Ureter (tissue), 1 donor: Measurements from ENCODE around the gene DSCAML1. TPM values are rescaled to one million over a fixed set of nuclear protein-coding genes. Genes with fewer than 3 reads are reported as not detected.

ENCODE experiments used
- DNase-seq: peaks from one replicate; pipeline ENCODE4 v3.0.0-alpha.2; 2020; ENCODE audit warnings: low spot score
- total RNA-seq: library from RNA; stranded (reverse); gene quantifications from one replicate; pipeline ENCODE4 v1.2.4, GENCODE V29; 2023
- donor health status: DM: yes; HTN: yes; CAD: no.

Gene DSCAML1
- total RNA-seq, 1 donor from 2014 or later = 0.81 TPM

DNA sequence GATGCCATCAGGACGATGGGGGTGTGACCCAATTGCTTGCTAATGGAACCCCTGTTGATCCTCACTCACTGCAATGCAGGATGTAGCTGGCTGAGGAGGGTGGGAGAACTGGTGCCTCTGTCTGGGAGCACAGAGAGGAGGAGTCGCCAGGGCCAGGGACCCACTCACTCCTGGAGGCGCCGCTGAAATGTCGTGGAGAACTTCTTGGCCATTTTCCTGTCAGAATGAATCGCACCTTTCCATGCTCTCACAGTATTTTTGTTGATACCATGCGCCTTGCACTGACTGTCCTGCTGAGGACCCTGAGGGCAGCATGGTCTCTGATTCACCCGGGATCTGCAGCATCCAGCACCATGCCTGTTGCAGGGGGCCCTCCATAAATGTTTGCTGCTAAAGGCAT, 211.4 kb downstream of the DSCAML1 start:
- DNase-seq = no peak

DNA sequence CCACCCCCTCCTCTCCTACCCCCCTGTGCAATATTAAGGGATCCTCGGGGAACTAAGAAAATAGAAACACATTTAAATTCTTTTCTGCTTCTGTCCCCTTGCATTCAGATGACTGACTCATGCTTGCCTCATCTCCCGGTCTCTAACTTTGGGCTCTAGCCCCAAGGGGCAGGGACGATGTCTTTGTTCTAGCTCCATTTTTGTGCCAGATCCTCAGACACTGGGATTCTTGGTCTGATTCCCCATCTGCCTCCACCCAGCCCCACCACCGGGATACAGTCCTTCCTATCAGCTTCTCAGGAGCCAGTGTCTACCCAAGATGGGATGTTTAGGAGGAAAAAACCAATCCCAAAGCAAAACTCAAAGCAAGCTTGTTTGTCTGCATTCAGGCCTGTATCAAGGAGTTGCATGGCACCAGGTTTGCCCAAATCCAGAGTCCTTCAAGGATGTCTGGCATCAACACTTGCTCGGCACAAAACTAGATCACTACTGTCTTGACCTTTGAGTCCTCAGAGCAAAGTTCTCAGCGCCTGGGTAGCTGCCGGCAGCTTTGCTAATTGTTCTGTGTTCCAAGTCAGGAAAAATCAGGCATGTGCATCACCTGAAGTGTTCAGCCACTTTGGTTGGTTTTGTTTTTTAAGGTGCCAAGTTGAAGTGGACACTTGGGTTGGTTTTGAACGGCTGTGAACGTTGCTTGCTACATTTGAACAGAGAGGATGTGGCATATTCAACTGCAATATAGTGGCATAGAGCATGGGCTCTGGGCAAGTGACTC, 212.8 kb downstream of the DSCAML1 start:
- no peak for DNase-seq

GRCh38 chr11:117583063-117583801, 213.8 kb downstream of the DSCAML1 start:
- DNase-seq = no peak

GRCh38 chr11:117582433-117582832, 214.6 kb downstream of the DSCAML1 start:
- DNase-seq = no peak

DNA sequence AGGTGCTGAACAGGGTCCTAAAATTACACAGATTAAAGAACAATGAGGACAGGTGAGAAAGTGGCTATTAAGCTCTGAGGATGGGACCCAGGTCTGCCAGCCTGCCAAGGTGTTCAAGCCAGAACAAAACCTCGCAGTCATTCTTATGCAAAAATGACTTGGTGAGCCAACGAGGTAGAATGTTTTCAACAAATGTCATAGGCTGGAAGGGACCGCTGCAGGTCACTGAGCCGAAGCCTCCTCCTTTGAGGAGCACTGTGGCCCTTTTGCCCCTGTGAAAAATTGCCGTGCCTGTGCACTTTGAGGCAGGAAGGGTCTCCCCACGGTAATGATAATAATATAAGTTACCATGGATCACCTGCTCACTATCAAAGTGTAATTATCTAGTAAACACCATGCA, 216.2 kb downstream of the DSCAML1 start:
- no peak for DNase-seq

- no peak for DNase-seq
Observed at GRCh38 chr11:117579161-117579560, 217.9 kb downstream of the DSCAML1 start.

GRCh38 chr11:117575856-117576255, 221.2 kb downstream of the DSCAML1 start:
- no peak for DNase-seq

GRCh38 chr11:117574551-117574950, 222.5 kb downstream of the DSCAML1 start:
- DNase-seq = no peak

DNA sequence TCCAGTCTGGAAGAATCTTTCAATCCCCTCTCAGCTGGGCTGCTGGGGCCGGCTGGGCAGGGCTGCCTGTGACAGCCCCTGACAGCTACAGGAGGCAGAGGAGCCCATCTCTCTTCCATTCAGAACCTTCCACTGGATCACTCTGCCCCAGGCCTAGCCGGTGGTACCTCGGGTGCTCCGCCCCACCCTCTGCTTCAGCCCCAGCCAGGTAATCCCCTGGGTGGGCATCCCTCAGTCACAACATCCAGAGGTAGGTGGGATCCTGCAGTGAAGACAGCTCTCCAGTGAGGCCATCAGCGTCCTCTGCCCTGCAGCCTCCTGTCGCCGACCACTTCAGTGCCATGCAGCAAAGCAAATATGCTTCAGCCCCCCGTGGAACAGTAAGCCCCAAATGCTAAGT, 223.7 kb downstream of the DSCAML1 start:
- no peak for DNase-seq

DNA sequence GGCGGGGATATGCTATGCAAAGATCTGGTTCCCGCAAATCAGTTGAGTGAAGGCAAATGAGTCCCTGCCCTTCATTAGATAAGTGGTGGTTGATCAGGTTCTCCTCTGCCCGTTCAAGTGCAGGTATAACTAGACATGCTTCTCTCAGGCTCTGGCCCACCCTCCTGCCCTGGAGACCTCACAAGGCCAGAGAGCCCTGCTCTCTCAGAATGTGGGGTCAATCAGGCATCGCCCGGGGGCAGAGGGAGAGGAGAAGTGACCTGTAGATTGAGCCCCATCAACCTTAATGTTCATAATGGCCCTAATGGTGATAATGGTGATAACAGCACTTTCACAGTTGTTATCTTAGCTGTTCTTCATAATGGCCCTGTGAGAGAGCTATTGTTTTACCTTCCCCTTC, 224.3 kb downstream of the DSCAML1 start:
- DNase-seq = no peak

- DNase-seq = no peak
Observed at GRCh38 chr11:117572129-117572528, 224.9 kb downstream of the DSCAML1 start.

DNA sequence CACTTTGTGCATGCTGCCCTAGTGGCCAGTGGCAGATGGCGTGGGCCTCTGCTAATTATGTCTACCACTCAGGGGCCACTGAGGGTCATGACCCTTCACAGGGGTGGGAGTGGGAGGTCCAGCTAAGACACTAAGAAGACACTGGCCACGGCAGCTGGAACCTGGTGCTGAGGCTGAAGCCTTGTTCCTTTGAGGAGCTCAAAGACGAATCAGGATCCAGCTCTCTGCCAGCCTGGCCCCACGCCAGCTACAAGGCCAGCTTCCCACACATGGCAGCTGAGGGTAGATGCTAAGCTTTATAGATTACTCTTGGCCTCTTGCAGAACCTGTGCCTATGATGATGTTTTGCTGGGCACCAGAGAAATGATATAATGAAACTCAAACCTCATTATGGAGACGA, 226.3 kb downstream of the DSCAML1 start:
- DNase-seq = no peak

DNA sequence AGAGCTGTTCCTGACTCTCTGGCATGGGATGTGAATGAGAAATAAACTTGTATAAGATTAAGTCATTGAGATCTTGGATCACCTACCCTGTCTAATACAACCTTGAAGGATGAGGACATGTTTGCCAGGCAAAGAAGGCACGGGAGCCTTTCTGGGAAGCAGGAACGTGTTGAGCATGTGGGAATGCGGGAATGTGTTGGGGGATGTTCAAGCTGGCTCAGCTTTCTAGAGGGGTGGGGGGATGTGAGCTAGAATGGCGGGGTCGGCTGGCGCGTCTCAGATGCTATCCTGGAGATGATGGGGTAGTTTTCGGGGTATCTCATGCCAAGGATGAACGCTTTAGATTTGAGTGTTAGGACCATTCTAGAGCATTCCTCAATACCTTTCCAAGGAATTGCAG, 227.1 kb downstream of the DSCAML1 start:
- DNase-seq = no peak

DNA sequence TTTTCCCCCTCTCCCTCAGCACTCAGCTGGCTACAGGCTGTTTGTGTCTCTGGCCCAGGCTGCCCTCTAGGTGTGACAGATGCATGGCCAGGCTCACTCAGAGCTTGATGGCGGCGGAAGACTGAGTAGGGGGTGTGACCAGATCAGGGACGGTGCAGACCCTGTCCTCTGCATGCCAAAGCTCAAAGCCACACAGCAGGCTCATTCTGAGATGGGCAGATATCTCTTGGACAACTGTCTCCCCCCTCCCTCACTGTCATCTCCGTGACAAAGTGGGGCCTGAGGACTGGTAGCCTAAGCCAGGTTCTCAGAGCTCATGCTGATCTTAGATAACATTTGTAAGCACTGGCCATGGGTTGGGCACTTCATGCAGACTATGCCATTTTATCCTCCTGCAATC, 231.3 kb downstream of the DSCAML1 start:
- no peak for DNase-seq

DNA sequence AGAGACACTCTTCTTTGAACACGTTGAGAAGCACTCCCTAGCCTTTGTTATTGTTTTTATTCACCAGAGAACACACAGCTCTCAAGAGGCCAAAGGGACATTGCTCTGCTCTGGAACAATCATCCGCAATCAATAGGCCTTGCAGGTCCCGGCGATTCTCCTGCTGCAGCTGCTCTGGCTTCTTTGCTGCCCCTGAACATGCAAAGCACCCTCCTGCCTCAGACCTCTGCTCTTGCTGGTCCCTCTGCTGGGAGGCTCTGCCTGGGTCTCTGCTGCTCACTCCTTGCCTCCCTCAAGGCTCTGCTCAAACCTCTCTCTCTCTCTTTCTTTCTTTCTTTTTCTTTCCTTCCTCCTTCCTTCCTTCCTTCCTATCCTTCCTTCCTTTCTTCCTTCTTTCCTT, 232.7 kb downstream of the DSCAML1 start:
- no peak for DNase-seq

DNA sequence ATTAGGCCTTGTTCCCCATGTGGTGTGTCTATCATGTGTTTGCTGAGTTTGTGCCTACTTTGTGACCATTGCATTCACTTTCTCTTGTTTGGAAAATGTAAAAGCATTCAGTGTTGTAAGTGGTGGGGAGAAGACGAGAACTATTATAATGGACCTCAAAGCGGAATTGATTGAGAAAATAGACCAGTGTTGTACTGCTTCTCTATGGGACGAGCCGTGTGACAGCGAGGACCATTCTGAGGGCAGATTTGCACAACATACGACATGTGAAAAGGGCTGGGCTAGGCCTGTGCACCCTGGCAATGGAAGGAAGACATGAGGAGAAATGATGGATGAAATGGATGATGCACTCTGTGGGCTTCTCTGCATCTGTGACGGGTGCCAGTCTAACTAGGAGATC, 233.5 kb downstream of the DSCAML1 start:
- DNase-seq = no peak

DNA sequence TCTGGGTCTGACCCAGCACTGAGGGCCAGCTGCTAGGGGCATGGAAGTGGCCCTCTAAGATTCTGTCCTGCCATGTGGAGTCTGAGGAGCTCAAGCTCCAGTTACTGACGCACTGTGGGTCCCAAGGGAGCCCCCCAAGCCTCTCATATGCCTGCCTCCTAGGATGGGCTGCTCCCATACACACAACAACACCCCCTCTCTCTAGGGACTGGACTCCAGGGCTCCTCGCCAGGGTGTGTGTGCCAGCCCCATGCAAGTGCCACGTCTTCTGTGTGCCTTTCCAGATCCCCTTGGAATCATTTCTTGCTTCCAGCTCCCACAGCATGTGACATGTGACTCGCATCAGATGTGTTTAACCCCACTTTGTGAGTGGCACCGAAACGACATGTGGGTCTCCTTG, 234.9 kb downstream of the DSCAML1 start:
- no peak for DNase-seq

GRCh38 chr11:117560780-117561530, 236.1 kb downstream of the DSCAML1 start:
- no peak for DNase-seq

- no peak for DNase-seq
Observed at GRCh38 chr11:117559698-117560097, 237.3 kb downstream of the DSCAML1 start.

- DNase-seq = no peak
Observed at GRCh38 chr11:117557361-117557760, 239.7 kb downstream of the DSCAML1 start.

- DNase-seq = no peak
Observed at GRCh38 chr11:117554601-117555333, 242.2 kb downstream of the DSCAML1 start.

DNA sequence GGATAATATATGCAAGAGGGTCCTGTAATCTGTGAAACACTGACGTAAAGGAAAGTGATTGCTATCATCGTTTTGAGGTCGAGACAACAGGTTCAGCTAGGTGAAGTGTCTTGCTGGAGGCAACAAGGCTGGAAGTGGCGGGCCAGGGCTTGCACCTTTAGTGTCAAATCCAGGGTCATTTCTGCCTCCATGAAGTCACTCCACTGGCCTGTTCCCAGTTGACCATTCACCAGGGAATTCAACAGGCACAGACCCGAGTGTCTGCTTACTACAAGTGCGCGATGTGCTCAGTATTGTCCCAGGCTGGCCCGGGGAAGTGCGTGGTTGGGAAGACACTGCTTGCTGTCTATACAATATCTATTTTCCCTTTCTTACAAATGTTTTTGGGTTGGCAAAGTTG, 244.4 kb downstream of the DSCAML1 start:
- no peak for DNase-seq
